SU-DHL-6 (cell line): ENCODE results near the gene PARD6G.
"Not testable (repeated sequence)": the region's sequence is repeated elsewhere in the genome, so short reads cannot be mapped to it uniquely, and the experiment has no call there.

ENCODE experiments used
- H2AFZ ChIP-seq: fragments of 200-600 bp; sonication (generic); 2 replicates; pipeline ENCODE4 v1.6.1; 2014; ENCODE audit warnings: low read depth, mild to moderate bottlenecking, moderate library complexity, mixed read lengths, antibody characterized with exemption, low read length; ENCODE audit not compliant: severe bottlenecking
- H3F3A ChIP-seq: fragments of 200-600 bp; shearing (Covaris generic); 2 replicates; pipeline ENCODE4 v1.6.0; 2016; ENCODE audit warnings: antibody characterized with exemption, mild to moderate bottlenecking; ENCODE audit not compliant: insufficient read depth
- H3K27ac ChIP-seq: fragments of 200-600 bp; sonication (generic); 2 replicates; pipeline ENCODE4 v1.5.1; 2016; ENCODE audit warnings: low read depth, mild to moderate bottlenecking, low read length, moderate library complexity, mixed read lengths
- H3K27me3 ChIP-seq: fragments of 200-600 bp; sonication (generic), shearing (Covaris generic); 2 replicates; pipeline ENCODE4 v1.6.0; 2014; ENCODE audit warnings: mild to moderate bottlenecking, low read length
- H3K36me3 ChIP-seq: fragments of 200-600 bp; sonication (generic); 2 replicates; pipeline ENCODE4 v1.6.1; 2014; ENCODE audit warnings: mild to moderate bottlenecking, low read length, mixed read lengths
- H3K4me2 ChIP-seq: fragments of 300-600, 200-600 bp; shearing (Covaris generic), sonication (generic); 2 replicates; pipeline ENCODE4 v1.6.0; 2014; ENCODE audit warnings: low read length, low read depth, mild to moderate bottlenecking; ENCODE audit not compliant: poor library complexity, severe bottlenecking
- H3K4me3 ChIP-seq: fragments of 200-600 bp; sonication (generic); 2 replicates; pipeline ENCODE4 v1.5.1; 2014; ENCODE audit warnings: antibody characterized with exemption, low read length, mild to moderate bottlenecking, mixed read lengths; ENCODE audit not compliant: insufficient read depth, poor library complexity, severe bottlenecking
- H3K79me2 ChIP-seq: fragments of 200-600 bp; sonication (generic); 2 replicates; pipeline ENCODE4 v1.6.1; 2014; ENCODE audit warnings: mild to moderate bottlenecking, low read length, moderate library complexity; ENCODE audit not compliant: insufficient read depth
- H3K9ac ChIP-seq: fragments of 200-600 bp; sonication (generic); 2 replicates; pipeline ENCODE4 v1.7.0; 2014; ENCODE audit warnings: mild to moderate bottlenecking, low read length
- H3K9me2 ChIP-seq: fragments of 200-600 bp; sonication (generic); replicated peaks from 2 replicates; pipeline ENCODE4 v1.6.1; 2014; ENCODE audit warnings: low read length; ENCODE audit not compliant: insufficient read depth
- H3K9me3 ChIP-seq: fragments of 200-600 bp; sonication (generic); 2 replicates; pipeline ENCODE4 v1.6.1; 2014; ENCODE audit warnings: low read length, mixed read lengths; ENCODE audit not compliant: insufficient read depth
- H4K20me1 ChIP-seq: fragments of 200-600 bp; sonication (generic); 2 replicates; pipeline ENCODE4 v1.6.1; 2014; ENCODE audit warnings: low read depth, mild to moderate bottlenecking, antibody characterized with exemption, low read length, moderate library complexity, mixed read lengths
- CTCF ChIP-seq: fragments of 200-600 bp; sonication (generic); IDR thresholded peaks from one replicate; pipeline ENCODE4 v1.5.1; 2017; ENCODE audit warnings: antibody characterized with exemption, mild to moderate bottlenecking, low read length, moderate library complexity; ENCODE audit not compliant: insufficient read depth, poor library complexity, severe bottlenecking
- EZH2phosphoT487 ChIP-seq: fragments of 200-600 bp; sonication (generic), shearing (Covaris generic); conservative IDR thresholded peaks from 2 replicates; pipeline ENCODE4 v1.6.1; 2018; ENCODE audit warnings: mild to moderate bottlenecking, antibody characterized with exemption, low read length, moderate library complexity, mixed read lengths

PARD6G gene

DNA sequence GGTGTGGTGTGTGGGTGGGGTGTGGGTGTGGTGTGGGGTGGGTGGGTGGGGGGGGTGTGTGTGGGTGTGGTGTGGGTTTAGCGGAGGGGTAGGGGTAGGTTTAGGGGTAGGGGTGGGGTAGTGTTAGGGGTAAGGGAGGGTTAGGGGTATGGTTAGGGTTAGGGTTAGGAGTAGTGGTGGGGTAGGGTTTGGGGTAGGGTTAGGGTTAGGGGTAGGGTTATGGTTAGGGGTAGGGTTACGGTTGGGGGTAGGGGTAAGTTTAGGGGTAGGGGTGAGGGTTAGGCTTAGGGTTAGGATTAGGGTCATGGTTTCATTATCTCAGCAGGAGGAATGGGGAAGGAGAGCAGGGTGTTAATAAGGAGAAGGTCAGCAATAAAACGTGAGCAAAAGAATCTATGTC is 11.3 kb upstream of the PARD6G start:
- no peak overlapping the region for H3K9ac ChIP-seq
- H3K9me3 ChIP-seq, result no peaks in the 10 kb centered on the region
- no peak overlapping the region for H2AFZ ChIP-seq
- H3K4me3 ChIP-seq, result no peak overlapping the region
- no peak overlapping the region for H3K4me2 ChIP-seq
- no peaks in the 10 kb centered on the region for H3K79me2 ChIP-seq
- H3K27ac ChIP-seq, result no peak overlapping the region
- no peaks in the 10 kb centered on the region for H3K36me3 ChIP-seq
- TF ChIP-seq CTCF (no peak), EZH2phosphoT487 (no peak)
- no peaks in the 10 kb centered on the region for H3K9me2 ChIP-seq
- no peaks in the 10 kb centered on the region for H3K27me3 ChIP-seq
- no peaks in the 10 kb centered on the region for H3F3A ChIP-seq
- no peaks in the 10 kb centered on the region for H4K20me1 ChIP-seq

- not testable (repeated sequence) for H3K9ac ChIP-seq, H3K4me2 ChIP-seq, H3K9me3 ChIP-seq, H3K9me2 ChIP-seq, H3K27ac ChIP-seq, H3K4me3 ChIP-seq, H3K79me2 ChIP-seq, H4K20me1 ChIP-seq, H2AFZ ChIP-seq, H3K36me3 ChIP-seq, H3F3A ChIP-seq, H3K27me3 ChIP-seq
- peak; percentile 83 for TF ChIP-seq CTCF
Measured at GRCh38 chr18:80257579-80258543, 10.5 kb upstream of the PARD6G start.

GRCh38 chr18:80254971-80255500 is 7.7 kb upstream of the PARD6G start:
- Histone ChIP-seq H3K79me2 (no peaks in the 10 kb centered on the region), H3K36me3 (no peaks in the 10 kb centered on the region), H3K9me2 (no peaks in the 10 kb centered on the region), H3K4me2 (no peak overlapping the region), H3K9me3 (no peaks in the 10 kb centered on the region), H3K4me3 (no peak overlapping the region), H2AFZ (no peak overlapping the region), H3K27ac (no peak overlapping the region), H3K9ac (no peak overlapping the region), H3F3A (no peaks in the 10 kb centered on the region), H3K27me3 (no peaks in the 10 kb centered on the region), H4K20me1 (no peaks in the 10 kb centered on the region)
- no peak for TF ChIP-seq EZH2phosphoT487
- no peak for TF ChIP-seq CTCF
